Breast epithelium (tissue), 3 donors: ENCODE results near the gene C11orf42.

Experiments used
- POLR2A ChIP-seq: fragments of 450-650 bp; IDR thresholded peaks from one replicate; pipeline ENCODE4 v1.6.1; 2016; ENCODE audit warnings: antibody characterized with exemption, mild to moderate bottlenecking, moderate library complexity
- POLR2AphosphoS5 ChIP-seq, 3 donors: sonication (generic); formaldehyde crosslinking; IDR thresholded peaks; one replicate each; pipeline ENCODE4 v1.6.1; 2017; ENCODE audit warnings: antibody characterized with exemption in 3 of 3
- TF ChIP-seq, protein P1 (sequence below), 3 donors: fragments of 450-650 bp; IDR thresholded peaks; one replicate each; pipeline ENCODE4 v1.5.1; 2016 to 2017; ENCODE audit warnings: antibody characterized with exemption in 3 of 3, mild to moderate bottlenecking in 3 of 3, moderate library complexity in 3 of 3

DNA sequence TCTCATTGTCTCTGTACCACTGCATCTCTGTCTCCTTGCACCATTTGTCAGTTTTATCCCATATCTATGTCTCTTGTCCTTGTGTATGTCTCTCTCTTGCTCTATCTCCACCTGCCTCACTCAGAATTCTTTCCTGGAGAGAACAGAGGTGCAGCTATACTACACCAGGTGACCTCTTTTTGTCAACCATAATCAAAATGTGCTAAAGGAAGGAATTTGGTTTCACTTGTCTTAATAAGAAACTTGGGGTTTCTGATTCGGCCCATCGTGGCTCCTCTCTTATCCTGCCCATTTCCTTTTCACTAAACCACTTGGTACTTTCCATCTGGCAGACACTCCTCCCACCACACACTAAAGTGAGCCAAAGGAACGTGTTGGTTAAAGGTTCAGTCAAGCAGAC is 2.0 kb upstream of the C11orf42 start:
- TF ChIP-seq, protein P1, sequence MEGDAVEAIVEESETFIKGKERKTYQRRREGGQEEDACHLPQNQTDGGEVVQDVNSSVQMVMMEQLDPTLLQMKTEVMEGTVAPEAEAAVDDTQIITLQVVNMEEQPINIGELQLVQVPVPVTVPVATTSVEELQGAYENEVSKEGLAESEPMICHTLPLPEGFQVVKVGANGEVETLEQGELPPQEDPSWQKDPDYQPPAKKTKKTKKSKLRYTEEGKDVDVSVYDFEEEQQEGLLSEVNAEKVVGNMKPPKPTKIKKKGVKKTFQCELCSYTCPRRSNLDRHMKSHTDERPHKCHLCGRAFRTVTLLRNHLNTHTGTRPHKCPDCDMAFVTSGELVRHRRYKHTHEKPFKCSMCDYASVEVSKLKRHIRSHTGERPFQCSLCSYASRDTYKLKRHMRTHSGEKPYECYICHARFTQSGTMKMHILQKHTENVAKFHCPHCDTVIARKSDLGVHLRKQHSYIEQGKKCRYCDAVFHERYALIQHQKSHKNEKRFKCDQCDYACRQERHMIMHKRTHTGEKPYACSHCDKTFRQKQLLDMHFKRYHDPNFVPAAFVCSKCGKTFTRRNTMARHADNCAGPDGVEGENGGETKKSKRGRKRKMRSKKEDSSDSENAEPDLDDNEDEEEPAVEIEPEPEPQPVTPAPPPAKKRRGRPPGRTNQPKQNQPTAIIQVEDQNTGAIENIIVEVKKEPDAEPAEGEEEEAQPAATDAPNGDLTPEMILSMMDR (IDR thresholded peaks at IDR 0.05) = no peak
- TF ChIP-seq POLR2A = no peak
- no peak for TF ChIP-seq POLR2AphosphoS5 (IDR thresholded peaks at IDR 0.05)
